ENCODE data around the gene RPS6KA1.

The RPS6KA1 gene

GRCh38 chr1:26618561-26618960 lies 89.0 kb downstream of the RPS6KA1 start:
- Histone ChIP-seq H3K4me3 (ENCODE audit: low read length) (no peak overlapping the region), H3K9ac (ENCODE audit: low read length) (no peak overlapping the region), H3K4me1 (ENCODE audit: control insufficient read depth, insufficient read depth, low read length) (no peaks in the 10 kb centered on the region), H3K36me3 (ENCODE audit: control insufficient read depth, insufficient read depth, low read length) (no peaks in the 10 kb centered on the region), H3K27me3 (ENCODE audit: control insufficient read depth, insufficient read depth, low read length) (no peaks in the 10 kb centered on the region), H3K27ac (ENCODE audit: low read depth, low read length) (no peak overlapping the region)

Measured in rectal smooth muscle tissue (tissue), 1 donor.